Right lobe of liver (tissue), 6 donors: ENCODE data around the gene ZBTB7B. TPM values are rescaled to one million over a fixed set of nuclear protein-coding genes. Genes with fewer than 3 reads are reported as not detected.

Experiments
- ATAC-seq, 4 donors: fragments of 200-7000 bp; cut with Tn5 transposase; one replicate each; pipeline ENCODE4 v1.9.1; 2020; ENCODE audit warnings: mild to moderate bottlenecking in 4 of 4, moderate library complexity in 4 of 4
- DNase-seq, 3 donors: peaks; one replicate each; pipeline ENCODE4 v3.0.0-alpha.2; 2020
- H3K27ac ChIP-seq, 3 donors: fragments of 200-600 bp; one replicate each; pipeline ENCODE4 v1.8.0; 2022
- H3K27me3 ChIP-seq, 2 donors: fragments of 200-600 bp; one replicate each; pipeline ENCODE4 v1.8.0; 2022
- H3K36me3 ChIP-seq, 4 donors: fragments of 200-600 bp; sonication (generic) in 1 of 4; one replicate each; pipeline versions ENCODE4 v1.5.1 to v1.8.0; 2017 to 2022; ENCODE audit warnings: control low read depth in 1 of 4
- H3K4me1 ChIP-seq, 4 donors: fragments of 200-600 bp; sonication (generic) in 1 of 4; one replicate each; pipeline versions ENCODE4 v1.5.1 to v1.8.0; 2017 to 2022; ENCODE audit warnings: control low read depth in 1 of 4
- H3K4me3 ChIP-seq, 3 donors: fragments of 200-600 bp; one replicate each; pipeline ENCODE4 v1.8.0; 2022
- H3K9me3 ChIP-seq, 4 donors: fragments of 200-600 bp; sonication (generic) in 1 of 4; one replicate each; pipeline versions ENCODE4 v1.5.1 to v1.8.0; 2017 to 2022; ENCODE audit warnings: control low read depth in 1 of 4
- CTCF ChIP-seq, 4 donors: fragments of 200-600 bp in 3 of 4; fragments of 450-650 bp in 1 of 4; IDR thresholded peaks; one replicate each; pipeline versions ENCODE4 v1.5.1 to v1.8.0; 2016 to 2022; ENCODE audit warnings: antibody characterized with exemption in 4 of 4, mild to moderate bottlenecking in 2 of 4
- POLR2A ChIP-seq: fragments of 450-650 bp; IDR thresholded peaks from one replicate; pipeline ENCODE4 v1.6.1; 2017; ENCODE audit warnings: antibody characterized with exemption, mild to moderate bottlenecking
- WGBS: methylation state at CpG from one replicate; pipeline ENCODE4 v1.1.6; 2018; ENCODE audit warnings: low coverage, low lambda C conversion rate; ENCODE audit not compliant: insufficient coverage; ENCODE audit errors: missing lambda C conversion rate; 5-methylcytosine and 5-hydroxymethylcytosine counted together
- intact Hi-C, 2 donors: fragments of 100-400 bp; cut with DNase I; formaldehyde crosslinking; loops; one replicate each; pipeline versions ENCODE4 v1.11.2 to v1.14.1; 2022
- total RNA-seq, 6 experiments: library from RNA; depleted of rRNA in 2 of 6; stranded (reverse); fragments of >200 nt in 2 of 6; fragmentation: NEBNext Ultra II Directional in 3 of 6; extraction: Animal tissue kit (Norgen Biotek cat#: 25700) in 3 of 6; gene quantifications; one replicate each; pipeline versions ENCODE4 v1.1.0 to v1.2.4, GENCODE V29; 2016 to 2023
- donor health status: DM: no; HTN: yes; CAD: no.
- donor health status: DM: no; HTN: no; CAD: no.
- donor health status: DM: no; HTN: no; CAD: no.
- donor health status: DM: no; HTN: yes; CAD: no.
- donor health status: DM: no; HTN: yes; CAD: no.

The ZBTB7B gene
- total RNA-seq, 6 experiments from 2014 or later: 35.0 to 83.8 (median 38.8) TPM

- no peak overlapping the region for H3K27ac ChIP-seq
- H3K27me3 ChIP-seq: no peaks in the 10 kb centered on the region
- 93% methylated on average over 3 of the region's 16 CpGs for WGBS
- intact Hi-C loops: loop anchor here in 1 of 2 donors (10.0 kb wide), 1 partner anchor 96 kb away; the partner anchor contains the start of gene ADAM15
- H3K36me3 ChIP-seq: peaks cover 0 to 20% (median 7%) of the 10 kb centered on the region in 4 donors
- no peaks in the 10 kb centered on the region for H3K9me3 ChIP-seq
- TF ChIP-seq POLR2A (no peak), CTCF (IDR thresholded peaks at IDR 0.05) (no peak)
- DNase-seq (peak in 2 of 3 donors; percentile 45 to 49), ATAC-seq (no peak)
- no peak overlapping the region for H3K4me3 ChIP-seq
- H3K4me1 ChIP-seq: peaks cover 0 to 41% (median 4%) of the 10 kb centered on the region in 4 donors
These were observed 43.7 kb upstream of the ZBTB7B start for GRCh38 chr1:154958681-154959425.

- H3K9me3 ChIP-seq: no peaks in the 10 kb centered on the region
- no peak overlapping the region for H3K4me3 ChIP-seq
- H3K27ac ChIP-seq: no peak overlapping the region
- no CpG with 5 or more reads among the region's 7 CpGs for WGBS
- DNase-seq (peak in 1 of 3 donors; percentile 22), ATAC-seq (no peak)
- H3K36me3 ChIP-seq: peaks cover 0 to 25% (median 10%) of the 10 kb centered on the region in 4 donors
- intact Hi-C loops: loop anchor here in 1 of 2 donors (10.0 kb wide), 1 partner anchor 95 kb away; the partner anchor contains the start of gene ADAM15
- TF ChIP-seq POLR2A (no peak), CTCF (IDR thresholded peaks at IDR 0.05) (no peak)
- no peaks in the 10 kb centered on the region for H3K27me3 ChIP-seq
- peaks cover 0 to 37% (median 4%) of the 10 kb centered on the region in 4 donors for H3K4me1 ChIP-seq
These were observed 43.2 kb upstream of the ZBTB7B start for GRCh38 chr1:154959426-154959780.

- Histone ChIP-seq H3K36me3 (peaks cover 0 to 37% (median 16%) of the 10 kb centered on the region in 4 donors), H3K27ac (peak overlapping the region; percentile 98 to 100 (median 98)), H3K27me3 (no peaks in the 10 kb centered on the region), H3K4me1 (peaks cover 0 to 26% (median 0%) of the 10 kb centered on the region in 4 donors), H3K9me3 (no peaks in the 10 kb centered on the region), H3K4me3 (peak overlapping the region; percentile 84 to 93 (median 87))
- intact Hi-C loops: no loop called here
- DNase-seq (no peak), ATAC-seq (no peak)
- TF ChIP-seq CTCF (IDR thresholded peaks at IDR 0.05) (no peak), POLR2A (no peak)
- 24% methylated on average over 10 of the region's 10 CpGs for WGBS
These were observed 42.0 kb upstream of the ZBTB7B start for GRCh38 chr1:154960446-154961136.

- Histone ChIP-seq H3K4me3 (peak within 1 kb of the TSS; percentile 84 to 93 (median 87)), H3K27ac (peak within 1 kb of the TSS; percentile 98 to 100 (median 98)), H3K4me1 (peaks cover 0 to 22% (median 0%) of the 10 kb centered on the region in 4 donors), H3K9me3 (no peaks in the 10 kb centered on the region), H3K36me3 (peaks cover 2 to 46% (median 20%) of the 10 kb centered on the region in 4 donors), H3K27me3 (no peaks in the 10 kb centered on the region)
- TF ChIP-seq CTCF (IDR thresholded peaks at IDR 0.05) (peak; percentile 49 to 69 (median 60)), POLR2A (peak; percentile 87)
- peak; percentile 87 to 89 (median 89) for DNase-seq
- under 1% methylated on average over 14 of the region's 93 CpGs for WGBS
- ATAC-seq: peak; percentile 81 to 91 (median 84)
- intact Hi-C loops: no loop called here
These were observed 41.1 kb upstream of the ZBTB7B start, which contains the start of gene PYGO2 for GRCh38 chr1:154961207-154962155. Gene PYGO2 (minus strand): TSS chr1:154961782. CDS start chr1:154961576, 206 bp downstream.
